NCI-H526 (cell line): ENCODE results near the gene RNU7-1.
"Not testable (repeated sequence)": the region's sequence is repeated elsewhere in the genome, so short reads cannot be mapped to it uniquely, and the experiment has no call there.

Source experiments
- DNase-seq, 2 experiments: peaks; one replicate each; lab custom pipeline; 2025; lab: John Stamatoyannopoulos, UW

RNU7-1 gene

GRCh38 chr12:6943722-6944380 lies at the start of gene RNU7-1, which contains the start of gene C12orf57:
TSS of gene RNU7-1 (plus strand) at chr12:6943816.
TSS of gene C12orf57 (plus strand) at chr12:6944022. CDS start at chr12:6944122, 100 bp downstream.
- peak; percentile 96 to 98 for DNase-seq

- no peak for DNase-seq
Measured at GRCh38 chr12:6894321-6894720, 49.3 kb upstream of the RNU7-1 start.

- DNase-seq = no peak
Measured at GRCh38 chr12:6896846-6897435, 46.7 kb upstream of the RNU7-1 start.

- DNase-seq = no peak
Measured at GRCh38 chr12:6899427-6899826, 44.2 kb upstream of the RNU7-1 start.

- peak; percentile 19 to 40 for DNase-seq
Measured at GRCh38 chr12:6899837-6900519, 43.6 kb upstream of the RNU7-1 start.

GRCh38 chr12:6902448-6902847 lies 41.2 kb upstream of the RNU7-1 start:
- DNase-seq = no peak

- DNase-seq = peak in 1 of 2 experiments; percentile 22
Measured at GRCh38 chr12:6903722-6904121, 39.9 kb upstream of the RNU7-1 start.

GRCh38 chr12:6904280-6905276 lies 39.0 kb upstream of the RNU7-1 start, which contains the start of gene LRRC23:
TSS of gene LRRC23 (plus strand) at chr12:6904822. CDS start at chr12:6905634, 812 bp downstream.
- DNase-seq = peak; percentile 95 to 98

GRCh38 chr12:6905414-6906040 lies 38.1 kb upstream of the RNU7-1 start:
- DNase-seq = no peak

- not testable (repeated sequence) for DNase-seq
Measured at GRCh38 chr12:6908141-6908540, 35.5 kb upstream of the RNU7-1 start.

GRCh38 chr12:6909421-6910145 lies 34.0 kb upstream of the RNU7-1 start:
- no peak for DNase-seq

GRCh38 chr12:6912164-6912935 lies 31.3 kb upstream of the RNU7-1 start:
- DNase-seq = no peak

GRCh38 chr12:6914246-6914946 lies 29.2 kb upstream of the RNU7-1 start, which contains the start of gene ENO2:
TSS of gene ENO2 (plus strand) at chr12:6914580. CDS start at chr12:6915833, 1,253 bp downstream.
- DNase-seq = peak in 1 of 2 experiments; percentile 83

- peak; percentile 36 to 66 for DNase-seq
Measured at GRCh38 chr12:6914947-6915788, 28.4 kb upstream of the RNU7-1 start.

GRCh38 chr12:6915789-6916285 lies 27.8 kb upstream of the RNU7-1 start:
- DNase-seq = no peak

- DNase-seq = no peak
Measured at GRCh38 chr12:6916426-6917200, 27.0 kb upstream of the RNU7-1 start.
